ENCODE measurements around the gene TNFSF4.

GRCh38 chr1:173240609-173241008 lies 33.5 kb upstream of the TNFSF4 start:
- TF ChIP-seq SMC3 (IDR thresholded peaks at IDR 0.05; ENCODE audit: low read length), result no peak
- TF ChIP-seq ZFX (CRISPR knock-in tag; IDR thresholded peaks at IDR 0.05; ENCODE audit: low read depth), result no peak
- no peak for TF ChIP-seq RELA (CRISPR knock-in tag; IDR thresholded peaks at IDR 0.05)

All from HepG2 (cell line).